AG04449 (cell line): ENCODE results near the gene REEP3.
"Not testable (repeated sequence)": the region's sequence is repeated elsewhere in the genome, so short reads cannot be mapped to it uniquely, and the experiment has no call there.

ENCODE experiments used
- CTCF ChIA-PET: fragments of 350-600 bp; formaldehyde crosslinking; extraction: SDS; loops from one replicate; lab custom pipeline; 2021; ENCODE audit warnings: antibody characterized with exemption; lab: Yijun Ruan, JAX
- POLR2A ChIA-PET: fragments of 400-600, 350-600 bp; formaldehyde crosslinking; extraction: SDS; loops from one replicate; lab custom pipeline; 2020; ENCODE audit warnings: antibody characterized with exemption, inconsistent platforms; lab: Yijun Ruan, JAX
- DNase-seq: peaks from one replicate; pipeline ENCODE4 v3.0.0-alpha.2; 2010; ENCODE audit warnings: low read depth, low spot score
- H3K4me3 ChIP-seq: 2 replicates; pipeline ENCODE4 v1.5.1; 2011; ENCODE audit warnings: low read depth, mild to moderate bottlenecking, control low read depth, low read length
- TF ChIP-seq, protein P1 (sequence below): IDR thresholded peaks from one replicate; pipeline ENCODE4 v1.5.1; 2011; ENCODE audit warnings: mild to moderate bottlenecking, moderate library complexity, low read length, control low read depth, inconsistent platforms; ENCODE audit not compliant: insufficient read depth; ENCODE audit errors: missing control alignments

Gene REEP3

DNA sequence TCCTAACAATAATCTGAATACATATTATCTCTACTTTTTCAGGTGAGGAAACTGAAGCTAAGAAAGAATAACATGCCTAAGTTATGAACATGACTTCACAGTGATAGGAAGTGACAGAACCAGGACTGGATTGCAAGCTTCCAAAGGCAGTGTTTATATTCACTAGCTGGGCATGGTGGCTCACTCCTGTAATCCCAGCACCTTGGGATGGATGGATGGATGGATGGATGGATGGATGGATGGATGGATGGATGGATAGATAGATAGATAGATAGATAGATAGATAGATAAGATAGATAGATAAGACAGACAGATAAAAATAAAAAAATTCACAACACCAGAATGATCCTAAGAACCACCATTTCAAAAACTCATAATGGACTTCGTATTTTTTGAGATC lies 37.2 kb upstream of the REEP3 start:
- H3K4me3 ChIP-seq, result no peak overlapping the region
- CTCF ChIA-PET, result no interaction called here
- no peak for DNase-seq
- TF ChIP-seq, protein P1, sequence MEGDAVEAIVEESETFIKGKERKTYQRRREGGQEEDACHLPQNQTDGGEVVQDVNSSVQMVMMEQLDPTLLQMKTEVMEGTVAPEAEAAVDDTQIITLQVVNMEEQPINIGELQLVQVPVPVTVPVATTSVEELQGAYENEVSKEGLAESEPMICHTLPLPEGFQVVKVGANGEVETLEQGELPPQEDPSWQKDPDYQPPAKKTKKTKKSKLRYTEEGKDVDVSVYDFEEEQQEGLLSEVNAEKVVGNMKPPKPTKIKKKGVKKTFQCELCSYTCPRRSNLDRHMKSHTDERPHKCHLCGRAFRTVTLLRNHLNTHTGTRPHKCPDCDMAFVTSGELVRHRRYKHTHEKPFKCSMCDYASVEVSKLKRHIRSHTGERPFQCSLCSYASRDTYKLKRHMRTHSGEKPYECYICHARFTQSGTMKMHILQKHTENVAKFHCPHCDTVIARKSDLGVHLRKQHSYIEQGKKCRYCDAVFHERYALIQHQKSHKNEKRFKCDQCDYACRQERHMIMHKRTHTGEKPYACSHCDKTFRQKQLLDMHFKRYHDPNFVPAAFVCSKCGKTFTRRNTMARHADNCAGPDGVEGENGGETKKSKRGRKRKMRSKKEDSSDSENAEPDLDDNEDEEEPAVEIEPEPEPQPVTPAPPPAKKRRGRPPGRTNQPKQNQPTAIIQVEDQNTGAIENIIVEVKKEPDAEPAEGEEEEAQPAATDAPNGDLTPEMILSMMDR, result no peak
- POLR2A ChIA-PET, result no interaction called here

GRCh38 chr10:63487990-63488389 lies 33.2 kb upstream of the REEP3 start:
- ChIA-PET CTCF (interaction anchor here (2.0 kb wide), 1 partner anchor 17 kb away, joined by 5 read pairs; no protein-coding TSS in a partner anchor), POLR2A (no interaction called here)
- TF ChIP-seq, protein P1, result no peak
- no peak for DNase-seq
- H3K4me3 ChIP-seq, result no peak overlapping the region

GRCh38 chr10:63489838-63490237 lies 31.4 kb upstream of the REEP3 start:
- no peak overlapping the region for H3K4me3 ChIP-seq
- ChIA-PET POLR2A (no interaction called here), CTCF (interaction anchor here (0.8 to 2.0 kb wide), 3 partner anchors 12 to 15 kb away, joined by 3 to 5 read pairs (median 3); no protein-coding TSS in a partner anchor)
- TF ChIP-seq, protein P1, result no peak
- DNase-seq, result no peak

DNA sequence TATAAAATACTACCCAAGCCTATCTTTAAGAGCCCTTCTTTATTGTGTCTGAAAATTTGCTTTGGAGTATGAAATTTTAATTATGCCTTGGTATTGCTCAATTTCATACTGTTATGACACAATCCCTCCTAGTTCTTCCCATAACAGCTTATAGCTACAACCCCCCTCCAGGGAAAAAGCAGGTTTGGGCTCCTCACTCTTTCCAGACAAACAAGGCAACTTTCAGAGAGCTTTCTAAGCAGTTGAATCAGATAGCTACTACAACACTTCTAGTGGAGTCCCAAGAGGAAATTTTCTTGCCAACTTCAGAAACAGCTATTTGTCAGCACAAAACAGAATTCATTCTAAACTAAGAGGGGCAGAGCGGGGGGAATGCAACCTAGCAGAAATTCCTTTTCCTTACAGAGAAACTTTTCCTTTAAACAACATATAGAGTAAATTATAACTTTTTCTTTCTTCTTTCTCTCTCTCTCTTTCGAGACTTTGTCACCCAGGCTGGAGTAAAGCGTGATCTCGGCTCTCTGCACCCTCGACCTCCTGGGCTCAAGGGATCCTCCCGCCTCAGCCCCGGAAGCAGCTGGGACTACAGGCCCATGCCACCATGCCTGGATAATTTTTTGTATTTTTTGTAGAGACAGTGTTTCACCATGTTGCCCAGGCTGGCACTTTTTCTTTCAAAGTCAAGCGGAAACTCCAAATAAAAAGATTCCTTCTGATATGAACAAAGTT lies 29.4 kb upstream of the REEP3 start:
- ChIA-PET CTCF (interaction anchor here (1.3 to 1.4 kb wide), 2 partner anchors 14 to 274 kb away, joined by 4 read pairs; no protein-coding TSS in a partner anchor), POLR2A (interaction anchor here (0.8 to 1.3 kb wide), 2 partner anchors 14 to 23 kb away, joined by 3 to 6 read pairs; no protein-coding TSS in a partner anchor)
- TF ChIP-seq, protein P1, result no peak
- DNase-seq, result peak; percentile 77
- no peak overlapping the region for H3K4me3 ChIP-seq

DNA sequence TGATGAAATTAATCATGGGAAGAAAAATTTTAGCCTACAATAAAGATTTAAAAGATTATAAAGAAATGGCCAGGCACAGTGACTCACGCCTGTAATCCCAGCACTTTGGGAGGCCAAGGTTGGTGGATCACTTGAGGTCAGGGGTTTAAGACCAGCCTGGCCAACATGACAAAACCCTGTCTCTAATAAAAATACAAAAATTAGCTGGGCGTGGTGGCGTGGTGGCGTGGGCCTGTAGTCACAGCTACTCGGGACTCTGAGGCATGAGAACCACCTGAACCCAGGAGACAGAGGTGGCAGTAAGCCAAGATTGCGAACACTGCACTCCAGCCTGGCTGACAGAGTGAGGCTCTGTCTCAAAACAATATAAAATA lies 28.9 kb upstream of the REEP3 start:
- H3K4me3 ChIP-seq, DNase-seq: not testable (repeated sequence)
- ChIA-PET POLR2A (interaction anchor here (1.3 kb wide), 1 partner anchor 23 kb away, joined by 6 read pairs; no protein-coding TSS in a partner anchor), CTCF (interaction anchor here (1.3 to 1.4 kb wide), 2 partner anchors 14 to 275 kb away, joined by 4 read pairs; no protein-coding TSS in a partner anchor)

DNA sequence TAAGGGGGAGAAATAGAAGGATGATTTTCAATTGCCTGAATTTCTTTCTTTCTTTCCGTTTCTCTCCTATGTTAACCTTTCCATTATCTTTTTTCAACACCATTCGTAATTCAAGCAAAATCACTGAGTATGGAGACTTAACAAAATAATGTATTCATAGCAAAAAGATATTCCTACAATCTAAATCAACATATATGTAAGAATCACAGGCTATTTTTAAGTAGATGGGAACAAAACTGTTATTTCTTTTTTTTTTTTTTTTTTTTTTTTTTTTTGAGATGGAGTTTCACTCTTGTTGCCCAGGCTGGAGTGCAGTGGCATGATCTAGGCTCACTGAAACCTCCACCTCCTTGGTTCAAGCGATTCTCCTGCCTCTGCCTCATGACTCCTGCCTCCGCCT lies 28.2 kb upstream of the REEP3 start:
- ChIA-PET CTCF (interaction anchor here (1.4 kb wide), 1 partner anchor 13 kb away, joined by 4 read pairs; no protein-coding TSS in a partner anchor), POLR2A (no interaction called here)
- TF ChIP-seq, protein P1, result no peak
- DNase-seq, result no peak
- H3K4me3 ChIP-seq, result no peak overlapping the region
